ENCODE measurements around the gene PI4K2A.

PI4K2A gene

GRCh38 chr10:97723001-97723400 lies 82.5 kb downstream of the PI4K2A start:
- no peak for TF ChIP-seq ZNF600 (tag by site-specific recombination; IDR thresholded peaks at IDR 0.05)
- no peak for TF ChIP-seq ZNF140 (tag by site-specific recombination; IDR thresholded peaks at IDR 0.05)
- no peak for TF ChIP-seq ZNF701 (tag by site-specific recombination; IDR thresholded peaks at IDR 0.05)
- no peak for TF ChIP-seq ZNF530 (tag by site-specific recombination; IDR thresholded peaks at IDR 0.05; ENCODE audit: low read depth)
- TF ChIP-seq KLF9 (tag by site-specific recombination; IDR thresholded peaks at IDR 0.05; ENCODE audit: low read depth), result no peak
- TF ChIP-seq ZNF24 (tag by site-specific recombination; IDR thresholded peaks at IDR 0.05), result no peak
- Histone ChIP-seq H3K4me1 (ENCODE audit: control insufficient read depth, insufficient read depth, low read length) (peaks cover 8% of the 10 kb centered on the region; the same call in 1 of the 2 replicates), H3K9me3 (ENCODE audit: control insufficient read depth, insufficient read depth, low read depth, low read length) (no peaks in the 10 kb centered on the region), H3K27ac (ENCODE audit: extremely low read depth, low read depth, low read length) (no peak overlapping the region), H3K4me3 (ENCODE audit: low read depth, low read length) (no peak overlapping the region), H3K36me3 (ENCODE audit: control insufficient read depth in 2 of 2, insufficient read depth in 1 of 2, low read length in 2 of 2) (peaks cover 0 to 4% of the 10 kb centered on the region in 2 experiments; a peak in 2 of 3 replicates)
- ChIA-PET POLR2A (interaction anchor here (2.2 to 2.3 kb wide), 2 partner anchors 9 to 14 kb away, joined by 6 to 16 read pairs; partner anchors contain the start of genes MARVELD1 and ZFYVE27), CTCF (interaction anchor here (0.5 to 15.2 kb wide), 3 partner anchors 9 to 316 kb away, joined by 4 to 487 read pairs (median 10); partner anchors contain the start of gene MARVELD1)

- ChIA-PET POLR2A (interaction anchor here (2.2 to 2.3 kb wide), 2 partner anchors 10 to 12 kb away, joined by 6 to 16 read pairs; partner anchors contain the start of genes MARVELD1 and ZFYVE27), CTCF (interaction anchor here (0.6 to 15.2 kb wide), 4 partner anchors 12 to 47 kb away, joined by 3 to 487 read pairs (median 11); partner anchors contain the start of genes MARVELD1 and ZFYVE27)
- Histone ChIP-seq H3K36me3 (ENCODE audit: control insufficient read depth in 2 of 2, insufficient read depth in 1 of 2, low read length in 2 of 2) (no peaks in the 10 kb centered on the region; a peak in 1 of 3 replicates), H3K9me3 (ENCODE audit: control insufficient read depth, insufficient read depth, low read depth, low read length) (no peaks in the 10 kb centered on the region), H3K4me3 (ENCODE audit: low read depth, low read length) (no peak overlapping the region), H3K27ac (ENCODE audit: extremely low read depth, low read depth, low read length) (no peak overlapping the region), H3K4me1 (ENCODE audit: control insufficient read depth, insufficient read depth, low read length) (peaks cover 2% of the 10 kb centered on the region; the same call in 1 of the 2 replicates)
- TF ChIP-seq ZNF433 (tag by site-specific recombination; IDR thresholded peaks at IDR 0.05; ENCODE audit: low read depth), result no peak
- TF ChIP-seq ZNF211 (tag by site-specific recombination; IDR thresholded peaks at IDR 0.05; ENCODE audit: low read depth), result no peak
- no peak for TF ChIP-seq ZNF664 (tag by site-specific recombination; IDR thresholded peaks at IDR 0.05)
- no peak for TF ChIP-seq ZNF426 (tag by site-specific recombination; IDR thresholded peaks at IDR 0.05)
- TF ChIP-seq ZNF560 (tag by site-specific recombination; IDR thresholded peaks at IDR 0.05; ENCODE audit: borderline replicate concordance), result no peak
- TF ChIP-seq ZNF707 (tag by site-specific recombination; IDR thresholded peaks at IDR 0.05), result no peak
- no peak for TF ChIP-seq ZNF140 (tag by site-specific recombination; IDR thresholded peaks at IDR 0.05)
- no peak for TF ChIP-seq GFI1B (tag by site-specific recombination; IDR thresholded peaks at IDR 0.05)
- no peak for TF ChIP-seq ZNF169 (tag by site-specific recombination; IDR thresholded peaks at IDR 0.05)
- TF ChIP-seq ZNF416 (tag by site-specific recombination; IDR thresholded peaks at IDR 0.05), result no peak
- 0 out of 2 replicates have a peak, but pooled peaks have one; percentile 10 for TF ChIP-seq ZBTB17 (tag by site-specific recombination; IDR thresholded peaks at IDR 0.05)
- no peak for TF ChIP-seq ZNF24 (tag by site-specific recombination; IDR thresholded peaks at IDR 0.05)
- TF ChIP-seq, protein P1, sequence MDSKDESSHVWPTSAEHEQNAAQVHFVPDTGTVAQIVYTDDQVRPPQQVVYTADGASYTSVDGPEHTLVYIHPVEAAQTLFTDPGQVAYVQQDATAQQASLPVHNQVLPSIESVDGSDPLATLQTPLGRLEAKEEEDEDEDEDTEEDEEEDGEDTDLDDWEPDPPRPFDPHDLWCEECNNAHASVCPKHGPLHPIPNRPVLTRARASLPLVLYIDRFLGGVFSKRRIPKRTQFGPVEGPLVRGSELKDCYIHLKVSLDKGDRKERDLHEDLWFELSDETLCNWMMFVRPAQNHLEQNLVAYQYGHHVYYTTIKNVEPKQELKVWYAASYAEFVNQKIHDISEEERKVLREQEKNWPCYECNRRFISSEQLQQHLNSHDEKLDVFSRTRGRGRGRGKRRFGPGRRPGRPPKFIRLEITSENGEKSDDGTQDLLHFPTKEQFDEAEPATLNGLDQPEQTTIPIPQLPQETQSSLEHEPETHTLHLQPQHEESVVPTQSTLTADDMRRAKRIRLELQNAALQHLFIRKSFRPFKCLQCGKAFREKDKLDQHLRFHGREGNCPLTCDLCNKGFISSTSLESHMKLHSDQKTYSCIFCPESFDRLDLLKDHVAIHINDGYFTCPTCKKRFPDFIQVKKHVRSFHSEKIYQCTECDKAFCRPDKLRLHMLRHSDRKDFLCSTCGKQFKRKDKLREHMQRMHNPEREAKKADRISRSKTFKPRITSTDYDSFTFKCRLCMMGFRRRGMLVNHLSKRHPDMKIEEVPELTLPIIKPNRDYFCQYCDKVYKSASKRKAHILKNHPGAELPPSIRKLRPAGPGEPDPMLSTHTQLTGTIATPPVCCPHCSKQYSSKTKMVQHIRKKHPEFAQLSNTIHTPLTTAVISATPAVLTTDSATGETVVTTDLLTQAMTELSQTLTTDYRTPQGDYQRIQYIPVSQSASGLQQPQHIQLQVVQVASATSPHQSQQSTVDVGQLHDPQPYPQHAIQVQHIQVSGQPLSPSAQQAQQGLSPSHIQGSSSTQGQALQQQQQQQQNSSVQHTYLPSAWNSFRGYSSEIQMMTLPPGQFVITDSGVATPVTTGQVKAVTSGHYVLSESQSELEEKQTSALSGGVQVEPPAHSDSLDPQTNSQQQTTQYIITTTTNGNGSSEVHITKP (tag by site-specific recombination; IDR thresholded peaks at IDR 0.05), result peak; percentile 75
- 0 out of 2 replicates have a peak, but pooled peaks have one; percentile 17 for TF ChIP-seq ZEB2 (tag by site-specific recombination; IDR thresholded peaks at IDR 0.05)
- peak; percentile 77 for TF ChIP-seq ZBTB21 (tag by site-specific recombination; IDR thresholded peaks at IDR 0.05)
- no peak for TF ChIP-seq ZNF214 (tag by site-specific recombination; IDR thresholded peaks at IDR 0.05; ENCODE audit: borderline replicate concordance)
- TF ChIP-seq ZFP3 (tag by site-specific recombination; IDR thresholded peaks at IDR 0.05; ENCODE audit: low read depth), result no peak
- TF ChIP-seq ZXDB (tag by site-specific recombination; IDR thresholded peaks at IDR 0.05), result no peak
- no peak for TF ChIP-seq ZNF274 (IDR thresholded peaks at IDR 0.05; ENCODE audit: low read length)
- no peak for TF ChIP-seq ZNF274 (tag by site-specific recombination; IDR thresholded peaks at IDR 0.05; ENCODE audit: borderline replicate concordance)
- no peak for TF ChIP-seq SCRT2 (tag by site-specific recombination; IDR thresholded peaks at IDR 0.05)
- no peak for TF ChIP-seq ZNF549 (tag by site-specific recombination; IDR thresholded peaks at IDR 0.05)
- no peak for TF ChIP-seq KLF16 (tag by site-specific recombination; IDR thresholded peaks at IDR 0.05)
- TF ChIP-seq, protein P2, sequence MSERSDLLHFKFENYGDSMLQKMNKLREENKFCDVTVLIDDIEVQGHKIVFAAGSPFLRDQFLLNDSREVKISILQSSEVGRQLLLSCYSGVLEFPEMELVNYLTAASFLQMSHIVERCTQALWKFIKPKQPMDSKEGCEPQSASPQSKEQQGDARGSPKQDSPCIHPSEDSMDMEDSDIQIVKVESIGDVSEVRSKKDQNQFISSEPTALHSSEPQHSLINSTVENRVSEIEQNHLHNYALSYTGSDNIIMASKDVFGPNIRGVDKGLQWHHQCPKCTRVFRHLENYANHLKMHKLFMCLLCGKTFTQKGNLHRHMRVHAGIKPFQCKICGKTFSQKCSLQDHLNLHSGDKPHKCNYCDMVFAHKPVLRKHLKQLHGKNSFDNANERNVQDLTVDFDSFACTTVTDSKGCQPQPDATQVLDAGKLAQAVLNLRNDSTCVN (tag by site-specific recombination; optimal IDR thresholded peaks at IDR 0.05), result no peak
- TF ChIP-seq TRIM28 (IDR thresholded peaks at IDR 0.05; ENCODE audit: borderline replicate concordance, low read length), result no peak
- TF ChIP-seq ZNF621 (tag by site-specific recombination; IDR thresholded peaks at IDR 0.05), result no peak
Observed at GRCh38 chr10:97724341-97724941, 84.0 kb downstream of the PI4K2A start.
